Adrenal gland (tissue), 12 donors: ENCODE data around the gene CAMK1D. TPM values are rescaled to one million over a fixed set of nuclear protein-coding genes. Genes with fewer than 3 reads are reported as not detected.
"Not testable (repeated sequence)": the region's sequence is repeated elsewhere in the genome, so short reads cannot be mapped to it uniquely, and the experiment has no call there.

Source experiments
- DNase-seq, 7 donors: peaks; one replicate each; pipeline ENCODE4 v3.0.0-alpha.2; 2019 to 2020
- H3K27ac ChIP-seq, 5 donors: fragments of 200-600 bp; sonication (generic) in 4 of 5; 1 replicate in 3 of 5; 2 replicates in 2 of 5; pipeline versions ENCODE4 v1.5.1 to v1.8.0; 2016 to 2020; ENCODE audit warnings: mild to moderate bottlenecking in 1 of 5
- H3K27me3 ChIP-seq: fragments of 200-600 bp; 2 replicates; pipeline ENCODE4 v1.8.0; 2021
- H3K36me3 ChIP-seq, 2 donors: fragments of 200-600 bp; replicated peaks in 1 of 2; 1 replicate in 1 of 2; 2 replicates in 1 of 2; pipeline versions ENCODE4 v1.5.1 to v1.8.0; 2018 to 2022
- H3K4me1 ChIP-seq, 2 donors: fragments of 200-600 bp; replicated peaks in 1 of 2; 1 replicate in 1 of 2; 2 replicates in 1 of 2; pipeline versions ENCODE4 v1.5.1 to v1.8.0; 2018 to 2021
- H3K4me3 ChIP-seq, 4 donors: fragments of 200-600 bp; sonication (generic) in 3 of 4; one replicate each; pipeline ENCODE4 v1.5.1; 2016 to 2018
- H3K9me3 ChIP-seq, 3 donors: fragments of 200-600 bp; sonication (generic) in 1 of 3; replicated peaks in 1 of 3; 1 replicate in 2 of 3; 2 replicates in 1 of 3; pipeline versions ENCODE4 v1.5.1 to v1.8.0; 2016 to 2021
- POLR2A ChIP-seq, 2 donors: fragments of 450-650 bp; IDR thresholded peaks; one replicate each; pipeline ENCODE4 v1.6.1; 2017; ENCODE audit warnings: antibody characterized with exemption in 2 of 2, mild to moderate bottlenecking in 2 of 2, moderate library complexity in 1 of 2
- WGBS, 4 donors: extraction: QIAGEN DNeasy Blood & Tissue Kit in 2 of 4; methylation state at CpG; one replicate each; pipeline versions ENCODE4 v1.1.5 to v1.1.7; 2013 to 2017; 5-methylcytosine and 5-hydroxymethylcytosine counted together
- intact Hi-C, 2 donors: fragments of 100-400 bp; cut with DNase I; formaldehyde crosslinking; loops; one replicate each; pipeline versions ENCODE4 v1.14.1 to v1.15.0; 2022 to 2023
- polyA plus RNA-seq, 3 donors: library from polyadenylated mRNA; stranded (reverse); fragments of 200-250 nt in 2 of 3; fragments of 350-450 nt in 1 of 3; fragmentation: Illumina TruSeq in 1 of 3; extraction: RNeasy Lipid Tissue Mini Kit (QIAGEN cat#74804) in 1 of 3; gene quantifications; one replicate each; pipeline ENCODE4 v1.2.3, GENCODE V29; 2013 to 2014
- total RNA-seq, 9 donors: library from RNA; depleted of rRNA in 4 of 9; stranded (reverse); fragments of >200 nt in 4 of 9; fragments of 120-200 nt in 1 of 9; fragmentation: NEBNext Ultra II Directional in 1 of 9; extraction: Animal tissue kit (Norgen Biotek cat#: 25700) in 1 of 9; gene quantifications; one replicate each; pipeline versions ENCODE4 v1.1.0 to v1.2.4, GENCODE V29; 2013 to 2023
- TF ChIP-seq, protein P1 (sequence below), 6 experiments: fragments of 450-650 bp in 4 of 6; fragments of 200-600 bp in 2 of 6; sonication (generic) in 1 of 6; IDR thresholded peaks; 1 replicate in 5 of 6; 2 replicates in 1 of 6; pipeline versions ENCODE4 v1.5.1 to v1.8.0; 2016 to 2021; ENCODE audit warnings: antibody characterized with exemption in 6 of 6, mild to moderate bottlenecking in 2 of 6, moderate library complexity in 1 of 6
- donor health status: healthy with polysubstance abuse.
- donor health status: Bipolar disorder and iron deficiency.
- donor health status: DM: yes; HTN: yes; CAD: no.
- donor health status: DM: no; HTN: no; CAD: no.
- donor health status: DM: no; HTN: no; CAD: no.
- donor health status: DM: yes; HTN: yes; CAD: no.

CAMK1D gene
- total and polyA plus RNA-seq, 12 donors: 2.3 to 9.4 (median 6.5) TPM

DNA sequence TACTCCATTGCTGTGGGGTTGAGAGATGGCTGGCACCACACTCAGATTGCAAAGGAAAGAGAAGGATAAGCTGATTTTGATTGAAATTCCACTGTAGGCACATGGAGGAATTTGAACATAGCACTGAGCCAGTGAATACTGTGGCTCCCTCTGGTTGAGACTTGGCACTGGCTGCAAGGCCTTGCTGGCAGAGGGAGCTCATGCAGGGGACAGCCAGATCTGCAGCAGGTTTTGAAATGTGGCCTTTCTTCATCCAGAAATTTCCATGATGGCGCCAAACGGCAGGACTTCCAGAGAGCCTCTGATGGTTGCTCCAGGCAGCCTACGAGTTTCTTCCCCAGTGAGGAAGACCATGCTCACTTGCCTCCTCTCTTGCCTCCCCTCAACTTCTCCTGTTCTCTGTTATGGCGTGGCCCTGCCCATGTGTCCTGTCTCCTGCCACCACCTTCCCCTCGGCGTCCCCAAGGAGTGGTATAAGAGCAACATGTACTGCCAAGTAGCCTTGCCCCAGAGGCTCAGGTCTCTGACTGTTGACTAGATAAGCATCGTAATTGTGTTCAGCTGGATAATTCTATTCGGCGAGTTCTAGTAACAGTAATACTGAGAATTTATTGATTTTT lies 386.6 kb downstream of the CAMK1D start:
- peaks cover 0 to 3% of the 10 kb centered on the region in 2 donors for H3K4me1 ChIP-seq
- no peaks in the 10 kb centered on the region for H3K9me3 ChIP-seq
- DNase-seq: no peak
- no peaks in the 10 kb centered on the region for H3K27me3 ChIP-seq
- H3K36me3 ChIP-seq: no peaks in the 10 kb centered on the region
- 79 to 82% (median 80%) methylated on average over 9 of the region's 9 CpGs for WGBS, 4 donors
- H3K27ac ChIP-seq: no peak overlapping the region
- TF ChIP-seq, protein P1, sequence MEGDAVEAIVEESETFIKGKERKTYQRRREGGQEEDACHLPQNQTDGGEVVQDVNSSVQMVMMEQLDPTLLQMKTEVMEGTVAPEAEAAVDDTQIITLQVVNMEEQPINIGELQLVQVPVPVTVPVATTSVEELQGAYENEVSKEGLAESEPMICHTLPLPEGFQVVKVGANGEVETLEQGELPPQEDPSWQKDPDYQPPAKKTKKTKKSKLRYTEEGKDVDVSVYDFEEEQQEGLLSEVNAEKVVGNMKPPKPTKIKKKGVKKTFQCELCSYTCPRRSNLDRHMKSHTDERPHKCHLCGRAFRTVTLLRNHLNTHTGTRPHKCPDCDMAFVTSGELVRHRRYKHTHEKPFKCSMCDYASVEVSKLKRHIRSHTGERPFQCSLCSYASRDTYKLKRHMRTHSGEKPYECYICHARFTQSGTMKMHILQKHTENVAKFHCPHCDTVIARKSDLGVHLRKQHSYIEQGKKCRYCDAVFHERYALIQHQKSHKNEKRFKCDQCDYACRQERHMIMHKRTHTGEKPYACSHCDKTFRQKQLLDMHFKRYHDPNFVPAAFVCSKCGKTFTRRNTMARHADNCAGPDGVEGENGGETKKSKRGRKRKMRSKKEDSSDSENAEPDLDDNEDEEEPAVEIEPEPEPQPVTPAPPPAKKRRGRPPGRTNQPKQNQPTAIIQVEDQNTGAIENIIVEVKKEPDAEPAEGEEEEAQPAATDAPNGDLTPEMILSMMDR (IDR thresholded peaks at IDR 0.05): no peak
- TF ChIP-seq POLR2A (IDR thresholded peaks at IDR 0.05): no peak
- H3K4me3 ChIP-seq: no peak overlapping the region
- intact Hi-C loops: no loop called here

DNA sequence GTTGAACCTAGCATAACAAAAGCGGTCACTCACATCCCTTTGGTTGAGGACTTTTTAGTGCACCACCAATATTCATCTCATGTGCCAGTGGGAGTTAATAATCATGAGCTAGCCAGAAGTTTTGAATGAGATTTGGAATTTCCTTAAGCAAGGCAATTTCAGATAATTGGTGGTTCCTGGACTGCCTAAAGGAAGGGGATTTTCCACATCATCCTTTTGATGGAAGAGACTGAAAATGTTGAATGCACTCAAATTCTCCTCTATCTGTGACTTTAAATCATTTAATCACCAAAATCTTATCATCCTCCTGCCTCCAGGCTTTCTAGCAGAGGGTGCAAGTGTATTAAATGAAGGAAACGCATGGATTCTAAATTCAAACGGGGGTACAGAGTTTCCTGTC lies 391.5 kb downstream of the CAMK1D start:
- Histone ChIP-seq H3K27ac (no peak overlapping the region), H3K9me3 (no peaks in the 10 kb centered on the region), H3K27me3 (no peaks in the 10 kb centered on the region), H3K4me1 (peaks cover 0 to 4% of the 10 kb centered on the region in 2 donors), H3K36me3 (no peaks in the 10 kb centered on the region), H3K4me3 (no peak overlapping the region)
- TF ChIP-seq POLR2A (IDR thresholded peaks at IDR 0.05): no peak
- TF ChIP-seq, protein P1 (IDR thresholded peaks at IDR 0.05): no peak
- no peak for DNase-seq
- intact Hi-C loops: no loop called here
- WGBS, 4 donors: 63 to 72% (median 71%) methylated on average over 3 of the region's 3 CpGs

DNA sequence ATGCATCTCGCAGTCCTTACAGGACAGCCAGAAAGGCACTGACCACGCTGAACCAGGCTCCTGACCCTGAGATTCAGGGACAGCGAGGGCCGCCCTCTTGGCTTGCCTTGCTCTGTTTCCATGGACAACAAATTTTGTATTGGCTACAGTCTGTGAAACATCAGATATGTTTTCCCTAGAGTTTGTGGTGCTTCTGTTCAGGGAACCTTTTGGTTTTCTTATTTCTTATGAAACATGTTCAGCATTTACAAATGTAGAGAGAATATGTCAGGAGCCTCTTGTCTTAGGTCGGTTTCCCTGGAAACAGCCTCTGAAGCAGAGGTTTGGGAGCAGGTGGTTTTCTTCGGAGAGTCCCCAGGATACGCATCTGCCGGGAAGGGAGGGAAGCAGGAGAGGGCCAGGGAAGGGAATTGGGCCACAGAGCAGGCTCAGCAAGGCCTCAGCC lies 392.0 kb downstream of the CAMK1D start:
- Histone ChIP-seq H3K9me3 (no peaks in the 10 kb centered on the region), H3K4me1 (peaks cover 0 to 4% of the 10 kb centered on the region in 2 donors), H3K27ac (peak overlapping the region in 2 of 5 donors; percentile 1 to 52), H3K4me3 (no peak overlapping the region), H3K36me3 (no peaks in the 10 kb centered on the region), H3K27me3 (no peaks in the 10 kb centered on the region)
- 56 to 76% (median 62%) methylated on average over 6 to 8 of the region's 8 CpGs for WGBS, 4 donors
- peak in 3 of 7 donors; percentile 14 to 61 (median 28) for DNase-seq
- no peak for TF ChIP-seq POLR2A (IDR thresholded peaks at IDR 0.05)
- TF ChIP-seq, protein P1 (IDR thresholded peaks at IDR 0.05): no peak
- intact Hi-C loops: no loop called here

DNA sequence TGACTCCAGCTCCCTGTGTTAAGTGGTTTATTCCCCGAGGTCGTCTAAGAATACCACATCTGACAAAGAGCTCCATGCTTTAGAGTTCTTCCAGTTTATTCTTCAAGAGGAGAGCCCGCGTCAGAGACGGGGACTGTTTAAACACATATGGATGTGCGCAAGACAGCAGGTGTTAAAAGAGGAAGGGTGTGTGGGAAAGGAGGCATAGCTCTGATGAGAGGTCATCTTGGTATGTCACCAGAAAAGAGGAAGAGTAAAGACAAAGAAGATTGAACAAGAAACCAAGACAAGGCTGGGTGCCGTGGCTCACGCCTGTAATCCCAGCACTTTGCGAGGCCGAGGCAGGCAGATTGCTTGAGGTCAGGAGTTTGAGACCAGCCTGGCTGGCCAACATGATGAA lies 393.4 kb downstream of the CAMK1D start:
- no peaks in the 10 kb centered on the region for H3K9me3 ChIP-seq
- peaks cover 0 to 4% of the 10 kb centered on the region in 2 donors for H3K4me1 ChIP-seq
- WGBS, 4 donors: 83 to 92% (median 87%) methylated on average over 10 of the region's 10 CpGs
- no peak for DNase-seq
- H3K27ac ChIP-seq: no peak overlapping the region
- no peak for TF ChIP-seq POLR2A (IDR thresholded peaks at IDR 0.05)
- TF ChIP-seq, protein P1 (IDR thresholded peaks at IDR 0.05): no peak
- no peaks in the 10 kb centered on the region for H3K27me3 ChIP-seq
- intact Hi-C loops: no loop called here
- no peak overlapping the region for H3K4me3 ChIP-seq
- H3K36me3 ChIP-seq: no peaks in the 10 kb centered on the region

GRCh38 chr10:12743466-12743865 lies 394.1 kb downstream of the CAMK1D start:
- H3K4me3 ChIP-seq, intact Hi-C loops, H3K36me3 ChIP-seq, H3K27me3 ChIP-seq, H3K4me1 ChIP-seq, H3K27ac ChIP-seq, DNase-seq, H3K9me3 ChIP-seq: not testable (repeated sequence)
- whole genome bisulfite sequencing, 4 donors: 77 to 84% (median 79%) methylated on average over 3 of the region's 3 CpGs
